Mesothelial cell of epicardium (in vitro differentiated cells): ENCODE measurements around the gene PITX2. TPM values are rescaled to one million over a fixed set of nuclear protein-coding genes. Genes with fewer than 3 reads are reported as not detected.
A peak's percentile ranks its signal among the peaks of the same experiment; 100 is the strongest.

ENCODE experiments used
- DNase-seq, 2 experiments: peaks; one replicate each; pipeline ENCODE4 v3.0.0; 2021; ENCODE audit warnings: low spot score in 2 of 2; ENCODE audit not compliant: unreplicated experiment in 2 of 2
- H3K27ac Mint-ChIP-seq: 2 replicates; pipeline ENCODE4 v1.8.0; 2021; ENCODE audit warnings: mixed read lengths
- H3K27me3 Mint-ChIP-seq: 2 replicates; pipeline ENCODE4 v1.8.0; 2021; ENCODE audit warnings: low read depth, mixed read lengths
- H3K36me3 Mint-ChIP-seq: 2 replicates; pipeline ENCODE4 v1.8.0; 2021; ENCODE audit warnings: mixed read lengths
- H3K4me1 Mint-ChIP-seq: 2 replicates; pipeline ENCODE4 v1.8.0; 2021; ENCODE audit warnings: mixed read lengths
- H3K4me3 Mint-ChIP-seq: 2 replicates; pipeline ENCODE4 v1.8.0; 2021; ENCODE audit warnings: mild to moderate bottlenecking, moderate library complexity, mixed read lengths
- H3K9me3 Mint-ChIP-seq: 2 replicates; pipeline ENCODE4 v1.8.0; 2021; ENCODE audit warnings: mixed read lengths
- CTCF ChIP-seq: fragments of 200-600 bp; sonication (generic); IDR thresholded peaks from one replicate; pipeline ENCODE4 v1.5.0; 2021; ENCODE audit warnings: antibody characterized with exemption; ENCODE audit not compliant: unreplicated experiment
- total RNA-seq: library from RNA; stranded (reverse); gene quantifications from 3 replicates; pipeline ENCODE4 v1.2.1, GENCODE V29; 2021

PITX2 gene
- total RNA-seq, 1 donor from 2014 or later = 95.5 TPM

- no peak for DNase-seq
- Mint-ChIP-seq H3K27me3 (peaks cover 71% of the 10 kb centered on the region), H3K9me3 (no peaks in the 10 kb centered on the region), H3K27ac (peak overlapping the region; percentile 82), H3K4me3 (peak overlapping the region; percentile 69), H3K4me1 (peaks cover 74% of the 10 kb centered on the region), H3K36me3 (peaks cover 9% of the 10 kb centered on the region)
- TF ChIP-seq CTCF = no peak
Measured at GRCh38 chr4:110635163-110635865, 12.4 kb upstream of the PITX2 start.

DNA sequence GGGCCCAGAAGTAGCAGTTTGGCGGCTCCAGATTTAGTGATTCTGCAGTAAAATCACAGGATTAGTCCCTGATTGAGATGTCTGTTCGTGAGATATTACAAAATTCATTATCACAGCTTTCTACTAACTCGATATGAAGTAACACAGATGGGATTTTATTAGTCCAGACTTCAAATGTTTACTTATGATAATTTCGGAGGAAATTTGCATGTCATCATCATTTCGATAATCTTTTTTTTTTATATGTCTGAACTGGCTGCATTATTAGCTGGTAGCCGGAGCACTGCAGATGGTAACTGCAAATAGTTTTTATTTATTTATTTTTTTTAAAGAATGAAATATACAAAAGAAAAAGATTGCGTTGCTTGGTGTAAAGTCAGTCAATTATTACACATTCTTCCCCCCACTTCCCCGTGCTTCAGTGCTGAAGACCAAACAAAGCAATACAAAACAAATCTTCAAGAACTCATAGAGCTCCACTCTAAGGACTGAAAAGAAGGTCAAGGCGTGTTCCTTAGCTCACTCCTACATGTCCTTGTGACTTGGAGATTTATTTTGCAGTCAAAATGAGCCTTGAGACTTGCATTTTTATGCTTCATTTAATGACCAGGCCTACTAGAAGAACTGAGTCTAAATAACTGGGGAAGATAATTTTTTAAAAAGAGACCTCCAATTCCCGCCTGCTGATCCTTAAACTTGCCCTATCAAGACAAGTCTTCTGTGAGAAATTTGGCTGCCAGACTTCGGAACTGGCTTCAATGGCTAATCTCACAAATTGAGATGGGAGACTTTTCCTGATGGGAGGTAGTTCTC, 11.7 kb upstream of the PITX2 start:
- no peak for TF ChIP-seq CTCF
- Mint-ChIP-seq H3K9me3 (no peaks in the 10 kb centered on the region), H3K36me3 (peaks cover 9% of the 10 kb centered on the region), H3K27ac (peak overlapping the region; percentile 94), H3K4me3 (peak overlapping the region; percentile 69), H3K4me1 (peaks cover 72% of the 10 kb centered on the region), H3K27me3 (peaks cover 70% of the 10 kb centered on the region)
- DNase-seq = no peak

DNA sequence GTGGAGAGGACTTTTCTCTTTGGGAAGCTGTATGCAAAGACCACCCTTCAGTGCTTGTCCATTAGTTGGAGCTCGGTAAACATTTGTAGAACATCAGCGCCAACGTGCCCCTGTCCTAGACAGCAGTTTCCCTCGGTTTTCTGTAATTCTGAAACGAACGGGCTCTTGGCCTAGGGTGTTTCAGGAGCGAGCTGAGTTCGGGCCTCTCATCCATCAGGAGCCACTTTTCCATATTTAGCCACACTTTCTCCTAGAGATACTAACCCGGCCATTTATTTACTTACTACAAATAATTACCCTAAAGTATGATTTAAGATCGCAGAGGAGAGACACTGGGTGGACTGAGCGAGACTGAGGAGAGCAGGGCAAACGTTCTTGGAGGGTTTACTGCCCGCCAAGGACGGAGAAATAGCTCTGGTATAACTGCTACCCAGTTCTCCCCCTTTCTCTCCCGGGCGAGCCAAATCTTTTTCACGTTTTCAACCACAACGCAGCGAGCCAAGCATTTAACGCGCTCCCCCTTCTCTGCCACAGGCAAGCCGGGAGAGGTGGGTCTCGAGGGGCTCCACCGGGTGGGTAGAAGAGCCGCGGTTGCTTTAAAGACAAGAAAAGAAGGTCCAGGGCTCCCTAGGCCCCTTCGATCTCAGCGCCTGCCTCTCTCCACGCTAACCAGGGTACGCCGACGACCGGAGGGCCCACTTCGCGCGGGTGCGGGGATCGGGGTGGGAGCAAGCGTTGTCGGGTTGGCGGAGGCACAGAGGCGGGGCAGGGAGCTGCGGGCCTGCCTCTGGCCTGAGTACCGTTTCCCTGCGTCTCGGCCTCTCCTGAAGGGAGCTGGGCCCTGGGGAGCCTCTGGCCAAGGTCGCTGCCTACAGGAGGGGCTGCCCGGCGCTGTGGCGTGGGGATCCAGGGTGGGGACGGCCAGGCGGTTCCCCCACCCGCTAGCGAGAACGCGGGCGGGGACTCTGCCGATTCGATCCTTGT, 10.8 kb upstream of the PITX2 start:
- H3K4me3 Mint-ChIP-seq = peak overlapping the region; percentile 69
- H3K9me3 Mint-ChIP-seq = no peaks in the 10 kb centered on the region
- H3K36me3 Mint-ChIP-seq = peaks cover 9% of the 10 kb centered on the region
- H3K4me1 Mint-ChIP-seq = peaks cover 69% of the 10 kb centered on the region
- no peak for DNase-seq
- peaks cover 68% of the 10 kb centered on the region for H3K27me3 Mint-ChIP-seq
- peak overlapping the region; percentile 94 for H3K27ac Mint-ChIP-seq
- TF ChIP-seq CTCF = no peak

GRCh38 chr4:110632506-110633357, 9.9 kb upstream of the PITX2 start:
- Mint-ChIP-seq H3K27ac (peak overlapping the region; percentile 94), H3K4me3 (peak overlapping the region; percentile 69)

More at GRCh38 chr4:110632506-110633357, 9.9 kb upstream of the PITX2 start:
- TF ChIP-seq CTCF = no peak
- Mint-ChIP-seq H3K4me1 (peaks cover 71% of the 10 kb centered on the region), H3K36me3 (peaks cover 9% of the 10 kb centered on the region), H3K9me3 (no peaks in the 10 kb centered on the region), H3K27me3 (peaks cover 68% of the 10 kb centered on the region)
- no peak for DNase-seq
